Osteoblast (primary cell): ENCODE data around the gene CAMK2B. TPM values are rescaled to one million over a fixed set of nuclear protein-coding genes. Genes with fewer than 3 reads are reported as not detected.

Source experiments
- DNase-seq: peaks from one replicate; pipeline ENCODE4 v3.0.0; 2011; ENCODE audit warnings: low spot score, mixed read lengths; ENCODE audit not compliant: insufficient read length; ENCODE audit errors: missing footprints
- H2AFZ ChIP-seq: 2 replicates; pipeline ENCODE4 v1.6.0; 2011; ENCODE audit warnings: mild to moderate bottlenecking, low read length
- H3K27ac ChIP-seq: 2 replicates; pipeline ENCODE4 v1.5.1; 2011; ENCODE audit warnings: mild to moderate bottlenecking, low read depth, low read length, moderate library complexity
- H3K27me3 ChIP-seq: 2 replicates; pipeline ENCODE4 v1.6.0; 2012; ENCODE audit warnings: mild to moderate bottlenecking, control low read depth, inconsistent platforms, low read length, moderate library complexity; ENCODE audit not compliant: insufficient read depth
- H3K36me3 ChIP-seq: 2 replicates; pipeline ENCODE4 v1.5.1; 2011; ENCODE audit warnings: mild to moderate bottlenecking, low read length, control low read depth, moderate library complexity; ENCODE audit not compliant: insufficient read depth
- H3K4me1 ChIP-seq: 2 replicates; pipeline ENCODE4 v1.5.1; 2011; ENCODE audit warnings: mild to moderate bottlenecking, low read length, control low read depth, moderate library complexity; ENCODE audit not compliant: insufficient read depth
- H3K4me2 ChIP-seq: 2 replicates; pipeline ENCODE4 v1.6.0; 2011; ENCODE audit warnings: mild to moderate bottlenecking, low read length; ENCODE audit not compliant: insufficient read depth
- H3K4me3 ChIP-seq: fragments of 200-600 bp; sonication (generic); 3 replicates; pipeline ENCODE4 v1.5.1; 2012; ENCODE audit warnings: mild to moderate bottlenecking, low read length, inconsistent platforms; ENCODE audit not compliant: insufficient read depth
- H3K79me2 ChIP-seq: 2 replicates; pipeline ENCODE4 v1.6.0; 2012; ENCODE audit warnings: mild to moderate bottlenecking, low read length, control low read depth, inconsistent platforms; ENCODE audit not compliant: insufficient read depth
- H3K9me3 ChIP-seq: 2 replicates; pipeline ENCODE4 v1.5.1; 2011; ENCODE audit warnings: low read depth, low read length, control low read depth
- H4K20me1 ChIP-seq: 2 replicates; pipeline ENCODE4 v1.6.0; 2012; ENCODE audit warnings: mild to moderate bottlenecking, low read length, control low read depth; ENCODE audit not compliant: insufficient read depth
- total RNA-seq: library from RNA; depleted of rRNA; stranded (reverse); fragments of >200 nt; gene quantifications from 2 replicates; pipeline ENCODE4 v1.2.3, GENCODE V29; 2012
- TF ChIP-seq, protein P1 (sequence below): IDR thresholded peaks from 2 replicates; pipeline ENCODE4 v1.5.1; 2011; ENCODE audit warnings: mild to moderate bottlenecking, low read depth, low read length, moderate library complexity; ENCODE audit errors: extremely low read depth

Gene CAMK2B
- total RNA-seq, 1 donor: not detected

DNA sequence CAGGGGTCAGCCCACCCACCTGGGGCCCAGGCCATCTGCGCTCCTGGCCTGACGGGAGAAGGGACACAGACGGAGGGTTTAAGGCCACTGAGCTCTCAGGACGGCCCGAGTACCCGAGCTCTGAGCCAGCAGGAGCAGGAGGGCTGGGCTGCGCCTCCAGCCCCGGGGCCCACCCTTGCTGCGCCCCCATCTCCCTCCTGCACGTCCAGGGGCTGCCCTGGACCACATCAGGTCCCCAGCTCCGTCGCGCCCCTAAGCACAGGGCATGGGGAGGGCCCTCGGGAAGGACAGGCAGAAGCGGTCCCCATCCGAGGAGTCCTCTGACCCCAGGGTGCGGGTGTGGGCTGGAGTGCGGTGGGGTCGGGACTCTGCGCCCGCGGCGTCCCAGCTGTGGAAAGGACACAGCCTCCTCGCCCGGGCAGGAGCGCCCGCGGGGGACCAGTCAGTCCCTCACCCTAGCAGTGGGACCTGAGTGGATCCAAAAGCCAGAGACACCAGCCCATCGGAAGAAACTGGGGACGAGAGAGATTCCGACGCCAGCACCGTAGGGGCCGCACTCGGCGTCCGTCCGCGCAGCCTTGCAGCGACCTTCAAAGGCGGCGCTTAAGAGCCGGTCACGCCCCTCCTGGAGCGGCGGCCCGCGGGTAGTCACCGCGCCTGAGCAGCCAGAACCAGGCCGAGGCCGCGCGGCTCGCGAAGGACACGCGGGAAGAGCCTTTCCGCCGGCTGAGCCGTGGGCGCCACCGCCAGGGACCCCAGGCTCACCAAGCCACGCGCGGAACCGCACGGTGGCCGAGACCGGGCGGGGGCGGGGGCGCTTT lies 15.9 kb downstream of the CAMK2B start:
- no peaks in the 10 kb centered on the region for H3K4me1 ChIP-seq
- H3K36me3 ChIP-seq: no peaks in the 10 kb centered on the region
- no peaks in the 10 kb centered on the region for H3K27me3 ChIP-seq
- H2AFZ ChIP-seq: peak overlapping the region; percentile 77
- no peak overlapping the region for H3K27ac ChIP-seq
- H3K4me2 ChIP-seq: peak overlapping the region; percentile 77
- peak; percentile 95 for DNase-seq
- H3K79me2 ChIP-seq: no peaks in the 10 kb centered on the region
- no peaks in the 10 kb centered on the region for H3K9me3 ChIP-seq
- no peaks in the 10 kb centered on the region for H4K20me1 ChIP-seq
- peak overlapping the region; percentile 68 for H3K4me3 ChIP-seq
- TF ChIP-seq, protein P1, sequence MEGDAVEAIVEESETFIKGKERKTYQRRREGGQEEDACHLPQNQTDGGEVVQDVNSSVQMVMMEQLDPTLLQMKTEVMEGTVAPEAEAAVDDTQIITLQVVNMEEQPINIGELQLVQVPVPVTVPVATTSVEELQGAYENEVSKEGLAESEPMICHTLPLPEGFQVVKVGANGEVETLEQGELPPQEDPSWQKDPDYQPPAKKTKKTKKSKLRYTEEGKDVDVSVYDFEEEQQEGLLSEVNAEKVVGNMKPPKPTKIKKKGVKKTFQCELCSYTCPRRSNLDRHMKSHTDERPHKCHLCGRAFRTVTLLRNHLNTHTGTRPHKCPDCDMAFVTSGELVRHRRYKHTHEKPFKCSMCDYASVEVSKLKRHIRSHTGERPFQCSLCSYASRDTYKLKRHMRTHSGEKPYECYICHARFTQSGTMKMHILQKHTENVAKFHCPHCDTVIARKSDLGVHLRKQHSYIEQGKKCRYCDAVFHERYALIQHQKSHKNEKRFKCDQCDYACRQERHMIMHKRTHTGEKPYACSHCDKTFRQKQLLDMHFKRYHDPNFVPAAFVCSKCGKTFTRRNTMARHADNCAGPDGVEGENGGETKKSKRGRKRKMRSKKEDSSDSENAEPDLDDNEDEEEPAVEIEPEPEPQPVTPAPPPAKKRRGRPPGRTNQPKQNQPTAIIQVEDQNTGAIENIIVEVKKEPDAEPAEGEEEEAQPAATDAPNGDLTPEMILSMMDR: no peak

DNA sequence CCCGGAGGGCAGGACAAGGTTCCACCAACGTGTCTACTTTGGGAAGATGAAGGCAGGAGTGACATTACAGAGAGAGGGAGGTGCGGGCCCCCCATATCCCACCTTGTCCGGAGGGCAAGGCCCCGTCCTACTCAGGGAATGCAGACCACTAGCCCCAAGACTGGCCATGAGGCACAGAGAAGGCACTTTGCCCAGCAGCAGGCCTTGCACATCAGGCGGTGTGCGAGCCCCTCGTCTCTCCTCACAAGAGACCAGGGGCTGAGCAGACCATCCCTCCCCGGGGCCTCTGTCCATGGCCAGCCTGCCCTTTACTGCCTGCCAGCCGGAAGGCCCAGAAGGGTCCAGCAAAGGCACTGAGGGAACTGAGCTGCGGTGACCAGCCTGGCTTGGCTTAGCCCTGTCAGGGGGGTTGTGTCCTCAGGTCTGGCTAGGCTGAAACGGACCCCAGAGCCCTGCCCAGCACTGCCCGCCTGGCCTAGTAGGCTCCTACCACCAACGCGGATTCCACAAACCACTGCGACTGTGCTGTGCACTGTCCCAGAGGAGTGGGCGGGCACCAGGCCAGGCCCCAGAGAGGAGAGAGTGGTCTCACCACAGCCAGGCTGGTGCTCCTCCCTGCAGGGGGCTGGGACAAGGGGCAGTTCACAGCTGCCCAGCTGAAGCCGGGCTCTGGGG lies 16.7 kb downstream of the CAMK2B start:
- Histone ChIP-seq H3K4me1 (no peaks in the 10 kb centered on the region), H3K27me3 (peaks cover 5% of the 10 kb centered on the region), H3K4me2 (no peak overlapping the region), H3K36me3 (no peaks in the 10 kb centered on the region), H3K9me3 (no peaks in the 10 kb centered on the region), H3K27ac (no peak overlapping the region), H4K20me1 (no peaks in the 10 kb centered on the region), H3K4me3 (no peak overlapping the region), H2AFZ (peak overlapping the region; percentile 77), H3K79me2 (no peaks in the 10 kb centered on the region)
- DNase-seq: peak; percentile 83
- TF ChIP-seq, protein P1: no peak

DNA sequence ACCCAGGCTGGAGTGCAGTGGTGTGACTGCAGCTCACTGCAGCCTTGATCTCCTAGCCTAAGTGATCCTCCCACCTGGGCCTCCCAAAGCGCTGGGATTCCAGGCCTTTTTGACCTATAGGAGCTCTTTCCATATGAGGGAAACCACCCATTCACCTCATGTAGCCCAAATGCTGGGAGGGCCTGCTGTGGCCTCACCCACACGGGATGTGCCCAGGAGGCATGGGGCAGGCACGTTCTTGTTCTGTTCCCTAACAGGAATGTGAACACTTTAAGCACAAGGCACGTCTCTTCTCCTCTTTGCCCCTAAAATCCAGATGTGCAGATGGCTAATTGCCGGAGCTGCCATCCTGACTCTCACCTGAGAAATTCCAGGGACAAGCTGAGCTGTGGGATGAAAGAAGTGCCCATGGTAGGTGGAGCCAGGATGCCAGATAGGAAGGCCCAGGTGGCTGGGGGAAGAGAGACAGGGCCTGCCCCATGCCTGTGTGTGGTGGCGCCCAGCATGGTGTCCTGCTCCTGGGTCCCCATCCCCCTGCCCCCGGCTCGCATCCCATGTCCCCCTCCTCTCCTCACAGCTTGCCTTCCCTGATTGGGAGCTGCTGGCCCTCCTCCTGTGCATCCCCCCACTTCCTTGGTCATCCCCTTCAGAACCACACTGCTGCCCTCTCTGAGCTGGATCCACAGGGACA lies 17.3 kb downstream of the CAMK2B start:
- Histone ChIP-seq H3K4me2 (no peak overlapping the region), H3K27ac (no peak overlapping the region), H3K9me3 (no peaks in the 10 kb centered on the region), H2AFZ (no peak overlapping the region), H3K27me3 (peaks cover 11% of the 10 kb centered on the region), H3K36me3 (no peaks in the 10 kb centered on the region), H3K4me1 (no peaks in the 10 kb centered on the region), H3K4me3 (no peak overlapping the region), H4K20me1 (no peaks in the 10 kb centered on the region), H3K79me2 (no peaks in the 10 kb centered on the region)
- DNase-seq: peak; percentile 66
- TF ChIP-seq, protein P1: no peak
